ENCODE measurements around the gene PALLD.
A peak's percentile ranks its signal among the peaks of the same experiment; 100 is the strongest.

PALLD gene

GRCh38 chr4:168831919-168832762 lies 335.3 kb downstream of the PALLD start:
- peak; percentile 32 for DNase-seq (ENCODE audit: low spot score)

DNA sequence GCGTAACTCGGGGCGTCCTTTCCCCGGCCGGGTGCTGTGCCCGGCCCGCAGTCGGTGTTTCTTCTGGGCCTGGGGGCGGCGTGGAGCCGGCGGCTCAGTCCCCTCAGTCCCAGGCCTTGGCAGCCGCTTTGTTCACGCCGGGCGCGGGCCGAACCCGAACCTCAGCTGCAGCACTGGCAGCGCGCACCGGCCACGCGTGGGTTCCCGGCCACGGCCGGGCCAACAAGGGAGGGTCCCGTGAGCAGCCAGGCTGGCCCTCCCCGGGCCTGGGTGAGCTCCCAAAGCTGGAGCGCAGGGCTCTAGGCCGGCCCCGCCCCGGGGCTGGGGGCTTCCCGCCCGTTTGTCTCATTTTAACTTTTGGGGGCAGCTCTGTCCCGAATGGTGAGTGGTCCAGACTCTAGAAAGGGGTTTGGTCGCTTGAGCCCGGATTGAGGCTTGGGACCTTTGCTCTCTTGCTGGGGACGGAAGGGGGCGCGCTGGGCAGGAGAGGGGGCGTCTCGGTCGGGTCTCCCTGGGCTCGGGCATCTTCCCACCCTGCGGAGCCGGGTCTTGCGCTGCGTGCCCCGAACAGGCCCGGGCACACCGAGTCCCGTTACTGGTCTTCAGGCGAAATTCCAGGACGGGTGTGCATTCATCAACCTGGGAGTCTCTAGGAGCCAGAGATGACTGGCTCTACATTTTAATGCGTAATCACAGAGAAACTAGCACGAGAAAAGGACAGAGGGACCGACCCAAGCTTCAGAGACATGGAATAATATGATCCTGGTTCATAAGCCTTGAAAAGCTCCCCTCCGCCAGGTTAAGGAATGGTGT lies 336.1 kb downstream of the PALLD start:
- no peak for DNase-seq (ENCODE audit: low spot score)

GRCh38 chr4:168833881-168834280 lies 337.0 kb downstream of the PALLD start:
- DNase-seq (ENCODE audit: low spot score) = no peak

GRCh38 chr4:168835880-168836454 lies 339.1 kb downstream of the PALLD start:
- DNase-seq (ENCODE audit: low spot score) = no peak

GRCh38 chr4:168836490-168836889 lies 339.6 kb downstream of the PALLD start:
- no peak for DNase-seq (ENCODE audit: low spot score)

DNA sequence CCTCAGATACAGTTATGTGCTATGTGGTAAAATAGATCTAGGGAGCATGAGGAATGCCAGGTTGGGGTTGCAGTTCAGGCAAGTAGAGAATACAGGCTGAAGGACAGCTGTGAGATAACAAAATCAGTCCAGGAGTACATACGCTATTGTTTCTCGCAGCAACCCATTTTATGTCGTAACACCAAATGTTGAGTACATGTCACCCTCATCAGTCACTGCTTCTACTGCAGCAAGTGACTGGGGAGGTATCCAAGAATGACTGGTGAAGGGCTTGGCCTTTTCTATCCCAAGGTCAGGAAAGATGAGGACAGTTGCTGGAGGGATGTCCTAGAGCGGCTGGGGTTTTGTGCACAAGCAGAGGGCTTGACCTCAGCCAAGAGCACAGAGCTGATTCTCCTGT lies 341.1 kb downstream of the PALLD start:
- DNase-seq (ENCODE audit: low spot score) = no peak

DNA sequence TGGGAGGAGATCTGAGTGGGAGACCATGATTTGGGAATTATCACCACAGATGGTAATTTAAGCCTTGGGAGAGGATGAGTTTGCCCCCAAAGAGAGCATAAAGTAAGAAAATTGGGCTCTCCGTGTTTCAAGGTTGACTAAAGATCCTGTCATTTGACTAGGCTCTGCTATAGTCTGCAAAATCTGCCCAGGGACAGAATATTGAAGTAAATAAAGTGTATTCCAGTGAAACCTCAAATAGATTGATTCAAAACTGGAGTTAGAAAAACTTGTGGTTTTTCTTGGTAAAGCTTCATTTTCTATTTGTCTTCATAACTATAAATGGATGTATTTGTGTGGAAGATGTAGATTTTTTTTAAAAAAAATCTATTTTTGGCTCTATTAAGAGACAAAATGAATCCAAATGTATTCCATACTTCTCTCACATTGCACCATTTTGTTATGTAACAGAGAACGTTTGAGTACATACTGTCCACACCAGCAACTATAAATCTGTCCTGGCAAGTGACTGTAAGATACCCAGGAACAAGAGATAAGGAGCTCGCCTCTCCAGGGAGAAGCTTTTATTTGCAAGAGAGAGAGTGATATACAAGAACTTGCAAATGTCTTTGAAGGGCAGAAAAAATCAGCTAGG lies 343.0 kb downstream of the PALLD start:
- DNase-seq (ENCODE audit: low spot score) = no peak

DNA sequence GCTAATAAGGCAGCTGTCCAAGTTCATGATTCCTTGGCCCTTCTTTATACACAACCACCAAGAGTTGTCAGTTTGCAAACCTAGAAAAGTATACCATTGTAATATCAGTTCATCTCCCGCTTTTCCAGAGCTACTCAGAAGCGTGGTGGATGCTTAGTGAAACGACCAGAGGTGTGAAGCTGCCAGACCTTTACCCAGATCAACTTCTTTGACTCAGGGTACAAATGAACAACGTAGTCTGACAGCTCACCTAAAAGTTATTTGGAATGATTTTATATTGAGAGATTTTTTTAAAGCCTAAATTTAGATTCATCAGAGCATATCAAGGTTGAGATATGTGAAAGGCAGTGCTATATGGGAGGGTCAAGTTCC lies 343.5 kb downstream of the PALLD start:
- no peak for DNase-seq (ENCODE audit: low spot score)

- no peak for DNase-seq (ENCODE audit: low spot score)
Measured at GRCh38 chr4:168841000-168841671, 344.3 kb downstream of the PALLD start.

GRCh38 chr4:168841672-168842019 lies 344.8 kb downstream of the PALLD start:
- DNase-seq (ENCODE audit: low spot score) = no peak

GRCh38 chr4:168842186-168842585 lies 345.3 kb downstream of the PALLD start:
- no peak for DNase-seq (ENCODE audit: low spot score)

- no peak for DNase-seq (ENCODE audit: low spot score)
Measured at GRCh38 chr4:168843635-168844034, 346.8 kb downstream of the PALLD start.

DNA sequence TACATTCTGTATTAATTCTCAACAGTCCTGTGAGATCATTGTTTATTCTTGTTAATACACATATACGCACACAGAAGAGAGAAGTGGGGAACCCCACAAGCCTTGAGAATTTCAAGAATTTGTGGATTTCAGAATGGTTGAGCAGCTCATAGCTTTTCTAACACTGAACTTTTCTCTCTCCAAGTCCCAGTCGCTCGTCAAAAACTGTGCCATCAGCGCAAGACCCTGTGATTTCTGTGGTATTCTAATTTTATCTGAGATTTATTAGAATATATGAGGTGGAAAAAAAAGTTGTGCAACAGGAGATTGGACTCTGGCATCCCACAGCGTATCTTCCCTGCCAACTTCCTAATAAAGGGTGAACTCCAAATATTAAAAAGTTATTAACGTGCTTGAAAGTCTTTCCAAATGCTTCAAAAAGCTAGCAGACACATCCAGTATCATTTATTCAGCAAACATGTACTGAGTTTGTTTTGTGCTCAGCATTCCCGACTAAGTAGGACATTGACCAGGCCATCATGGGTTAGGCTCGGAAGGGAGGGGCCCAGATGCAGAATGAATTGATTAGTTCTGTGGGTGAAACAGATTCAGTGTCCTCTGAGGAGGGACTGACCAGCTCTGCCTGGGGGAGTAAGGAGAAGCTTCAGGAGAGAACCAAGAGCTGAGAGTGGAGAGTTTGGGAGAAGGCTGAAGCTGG lies 347.6 kb downstream of the PALLD start:
- DNase-seq (ENCODE audit: low spot score) = no peak

GRCh38 chr4:168845897-168846296 lies 349.0 kb downstream of the PALLD start:
- DNase-seq (ENCODE audit: low spot score) = no peak

DNA sequence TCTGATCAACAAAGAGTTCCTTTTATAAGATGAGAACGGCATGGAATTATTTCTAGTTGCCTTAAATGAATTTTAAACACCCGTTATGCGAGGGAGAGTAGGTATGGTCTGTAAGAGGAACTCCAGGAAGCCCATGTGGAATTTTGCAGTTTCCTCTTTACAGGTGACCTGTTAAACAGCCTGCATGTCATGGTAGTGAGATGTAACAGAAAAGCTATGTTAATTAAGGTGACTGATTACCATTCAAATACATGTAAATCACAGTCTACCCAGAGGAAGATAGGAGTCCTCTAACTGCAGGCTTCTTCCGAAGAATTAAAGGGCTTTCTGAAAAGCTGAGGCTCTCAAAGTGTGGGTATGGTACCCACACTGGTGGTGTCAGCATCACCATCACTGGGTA lies 349.6 kb downstream of the PALLD start:
- DNase-seq (ENCODE audit: low spot score) = no peak

DNA sequence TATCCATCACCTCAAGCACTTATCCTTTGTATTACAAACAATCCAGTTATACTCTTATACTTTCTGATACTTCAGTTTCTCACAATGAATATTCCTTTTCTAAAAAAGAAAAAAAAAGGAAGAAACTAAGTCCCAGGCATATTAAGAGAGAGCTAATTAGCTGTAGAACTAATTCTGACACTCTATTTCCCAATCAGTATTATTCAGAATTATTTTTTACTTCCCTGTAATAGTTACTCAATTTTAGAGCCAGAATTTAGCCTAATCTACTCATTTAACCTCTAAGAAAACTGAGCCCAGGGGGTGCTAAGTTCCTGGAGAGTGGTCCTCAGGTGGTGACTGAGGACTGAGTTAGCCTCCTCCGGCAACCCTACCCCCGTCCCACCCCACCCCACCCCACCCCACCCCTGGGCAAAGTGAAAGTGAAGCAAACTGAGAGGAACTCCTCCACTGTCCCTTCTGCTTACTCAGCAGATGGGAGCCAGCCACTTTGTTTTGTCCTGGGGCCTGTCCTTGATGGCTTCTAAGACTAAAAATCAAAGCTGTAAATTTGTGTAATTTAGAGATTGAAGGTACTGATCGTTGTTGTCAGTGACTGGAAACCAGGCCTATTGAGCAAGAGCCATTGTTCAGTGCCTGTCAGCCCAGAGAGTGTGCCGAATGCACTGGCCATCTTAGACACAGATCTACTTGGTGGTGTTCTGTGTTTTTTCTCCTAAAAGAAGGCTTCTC lies 351.1 kb downstream of the PALLD start:
- no peak for DNase-seq (ENCODE audit: low spot score)

- no peak for DNase-seq (ENCODE audit: low spot score)
Measured at GRCh38 chr4:168849030-168849675, 352.3 kb downstream of the PALLD start.

- DNase-seq (ENCODE audit: low spot score) = no peak
Measured at GRCh38 chr4:168849997-168850396, 353.1 kb downstream of the PALLD start.

DNA sequence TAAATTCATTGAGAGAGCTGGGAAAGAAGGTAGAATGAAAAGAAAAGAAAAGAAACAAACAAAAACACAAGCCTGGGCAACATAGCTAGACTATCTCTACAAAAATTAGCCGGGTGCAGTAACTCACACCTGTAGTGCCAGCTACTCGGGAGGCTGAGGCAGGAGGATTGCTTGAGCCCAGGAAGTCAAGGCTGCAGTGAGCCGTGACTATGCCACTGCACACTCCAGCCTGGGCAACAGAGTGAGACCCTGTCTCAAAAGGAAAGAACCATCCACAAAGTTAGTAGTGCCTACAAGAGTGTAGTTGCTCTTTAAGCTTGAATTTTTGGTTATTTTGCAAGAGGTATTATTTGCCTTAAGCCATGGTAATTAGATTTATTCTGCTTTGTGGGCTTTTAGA lies 355.5 kb downstream of the PALLD start:
- DNase-seq (ENCODE audit: low spot score) = no peak
